Panc1 (cell line): ENCODE results near the gene MYO1A. TPM values are rescaled to one million over a fixed set of nuclear protein-coding genes. Genes with fewer than 3 reads are reported as not detected.
"Not testable (repeated sequence)": the region's sequence is repeated elsewhere in the genome, so short reads cannot be mapped to it uniquely, and the experiment has no call there.

Experiments used
- ATAC-seq: fragments of 200-7000 bp; cut with Tn5 transposase; 2 replicates; pipeline ENCODE4 v1.9.1; 2020; ENCODE audit warnings: mild to moderate bottlenecking, moderate library complexity
- BruUV-seq: library from RNA; stranded (reverse); fragments of 400-500 nt; replicated peaks from 2 replicates; lab custom pipeline; 2021; lab: Mats Ljungman, UMichigan
- CTCF ChIA-PET: fragments of 300-600 bp; sonication (Branson Sonifier 250); formaldehyde crosslinking; loops from one replicate; lab custom pipeline; 2022; ENCODE audit warnings: antibody characterized with exemption; lab: Charles Lee
- POLR2A ChIA-PET: fragments of 300-600 bp; sonication (Branson Sonifier 250); formaldehyde crosslinking; loops from one replicate; lab custom pipeline; 2022; ENCODE audit warnings: antibody characterized with exemption; lab: Charles Lee
- DNase-seq: peaks from one replicate; pipeline ENCODE4 v3.0.0-alpha.2; 2010; ENCODE audit warnings: low read depth, low spot score
- H3K27ac ChIP-seq: 2 replicates; pipeline ENCODE4 v1.5.1; 2011; ENCODE audit warnings: mild to moderate bottlenecking, low read length, inconsistent platforms
- H3K27me3 ChIP-seq: fragments of 200-500 bp; sonication (Bioruptor generic); 2 replicates; pipeline ENCODE4 v1.6.0; 2014; ENCODE audit warnings: low read length, inconsistent platforms; ENCODE audit not compliant: control insufficient read depth, insufficient read depth
- H3K36me3 ChIP-seq: fragments of 200-500 bp; sonication (Bioruptor generic); 2 replicates; pipeline ENCODE4 v1.5.1; 2014; ENCODE audit warnings: inconsistent platforms, mild to moderate bottlenecking, low read length, moderate library complexity; ENCODE audit not compliant: control insufficient read depth, insufficient read depth
- H3K4me1 ChIP-seq: 2 replicates; pipeline ENCODE4 v1.5.1; 2011; ENCODE audit warnings: inconsistent platforms, mild to moderate bottlenecking, low read length, moderate library complexity; ENCODE audit not compliant: control insufficient read depth, insufficient read depth
- H3K4me3 ChIP-seq, 2 experiments: 2 replicates each; pipeline ENCODE4 v1.5.1; 2011 to 2012; ENCODE audit warnings: low read depth in 2 of 2, low read length in 2 of 2, mild to moderate bottlenecking in 2 of 2, inconsistent platforms in 1 of 2, moderate library complexity in 1 of 2
- H3K9me3 ChIP-seq: fragments of 200-500 bp; sonication (Bioruptor generic); 2 replicates; pipeline ENCODE4 v1.5.1; 2014; ENCODE audit warnings: low read depth, mild to moderate bottlenecking, inconsistent platforms, low read length, moderate library complexity; ENCODE audit not compliant: control insufficient read depth, insufficient read depth
- POLR2AphosphoS5 ChIP-seq: IDR thresholded peaks from 2 replicates; pipeline ENCODE4 v1.6.1; 2012; ENCODE audit warnings: mild to moderate bottlenecking, low read depth, low read length, moderate library complexity
- SIN3A ChIP-seq: IDR thresholded peaks from 2 replicates; pipeline ENCODE4 v1.6.1; 2012; ENCODE audit warnings: low read depth, mild to moderate bottlenecking, low read length, moderate library complexity, borderline replicate concordance; ENCODE audit not compliant: insufficient read depth
- TCF7L2 ChIP-seq: IDR thresholded peaks from 2 replicates; pipeline ENCODE4 v1.6.1; 2011; ENCODE audit warnings: mild to moderate bottlenecking, low read depth, low read length, inconsistent platforms
- in situ Hi-C: cut with HindIII; loops from 2 replicates; pipeline ENCODE4 v1.10.0; 2016; ENCODE audit warnings: low sequenced_read_pairs, low pct_unique_long_range_greater_than_20kb
- intact Hi-C: fragments of 100-400 bp; cut with micrococcal nuclease; formaldehyde crosslinking; loops from one replicate; pipeline ENCODE4 v1.10.0; 2022; ENCODE audit not compliant: unreplicated experiment
- total RNA-seq: library from RNA; stranded (reverse); gene quantifications from one replicate; pipeline ENCODE4 v1.2.1, GENCODE V29; 2021; ENCODE audit not compliant: unreplicated experiment
- TF ChIP-seq, protein P1 (sequence below), 2 experiments: IDR thresholded peaks; 2 replicates each; pipeline ENCODE4 v1.6.1; 2011 to 2012; ENCODE audit warnings: low read depth in 2 of 2, control low read depth in 1 of 2, low read length in 1 of 2, mild to moderate bottlenecking in 1 of 2, moderate library complexity in 1 of 2; ENCODE audit not compliant: insufficient read depth in 1 of 2
- TF ChIP-seq, protein P2 (sequence below): fragments of 450-650 bp; IDR thresholded peaks from 2 replicates; pipeline ENCODE4 v1.5.1; 2017; ENCODE audit warnings: mild to moderate bottlenecking

MYO1A gene
- total RNA-seq, 1 experiment from 2014 or later = not detected

DNA sequence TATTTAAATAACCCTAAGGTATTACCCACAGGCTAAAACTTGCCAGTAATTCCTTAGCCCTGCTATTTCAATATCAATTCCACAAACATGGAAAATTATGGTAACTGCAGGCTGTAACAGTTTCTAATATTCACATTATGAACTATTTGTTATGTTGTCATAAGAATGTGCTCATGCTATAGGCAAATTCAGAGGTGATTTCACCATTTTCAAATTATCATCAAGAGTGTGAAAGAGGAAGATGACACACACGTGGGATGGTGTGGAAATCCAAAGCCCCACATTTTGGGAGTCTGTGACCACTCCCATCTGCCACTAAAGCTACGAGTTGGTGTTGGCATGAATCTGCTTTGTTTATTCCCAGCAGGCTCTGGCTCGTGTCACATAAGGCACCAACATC, 5.9 kb upstream of the MYO1A start:
- Histone ChIP-seq H3K4me1 (no peaks in the 10 kb centered on the region), H3K27ac (no peak overlapping the region), H3K9me3 (no peaks in the 10 kb centered on the region), H3K36me3 (peaks cover 34% of the 10 kb centered on the region), H3K4me3 (no peak overlapping the region), H3K27me3 (no peaks in the 10 kb centered on the region)
- DNase-seq (no peak), ATAC-seq (no peak)
- CTCF ChIA-PET = no interaction called here
- no peak for TF ChIP-seq POLR2AphosphoS5
- in situ Hi-C loops = no loop called here
- intact Hi-C loops = no loop called here
- TSS peak; percentile 36 for BruUV-seq
- POLR2A ChIA-PET = no interaction called here

GRCh38 chr12:57053901-57054300, 4.0 kb upstream of the MYO1A start:
- H3K27ac ChIP-seq, POLR2A ChIA-PET, in situ Hi-C loops, DNase-seq, H3K27me3 ChIP-seq, H3K9me3 ChIP-seq, H3K4me1 ChIP-seq, H3K4me3 ChIP-seq, CTCF ChIA-PET, intact Hi-C loops, ATAC-seq, BruUV-seq: not testable (repeated sequence)
- H3K36me3 ChIP-seq = peaks cover 17% of the 10 kb centered on the region

- POLR2A ChIA-PET, H3K4me1 ChIP-seq, H3K9me3 ChIP-seq, H3K4me3 ChIP-seq, H3K36me3 ChIP-seq, ATAC-seq, CTCF ChIA-PET, DNase-seq, intact Hi-C loops, in situ Hi-C loops, H3K27ac ChIP-seq, H3K27me3 ChIP-seq, BruUV-seq: not testable (repeated sequence)
Observed at GRCh38 chr12:57053146-57053545, 3.2 kb upstream of the MYO1A start.

DNA sequence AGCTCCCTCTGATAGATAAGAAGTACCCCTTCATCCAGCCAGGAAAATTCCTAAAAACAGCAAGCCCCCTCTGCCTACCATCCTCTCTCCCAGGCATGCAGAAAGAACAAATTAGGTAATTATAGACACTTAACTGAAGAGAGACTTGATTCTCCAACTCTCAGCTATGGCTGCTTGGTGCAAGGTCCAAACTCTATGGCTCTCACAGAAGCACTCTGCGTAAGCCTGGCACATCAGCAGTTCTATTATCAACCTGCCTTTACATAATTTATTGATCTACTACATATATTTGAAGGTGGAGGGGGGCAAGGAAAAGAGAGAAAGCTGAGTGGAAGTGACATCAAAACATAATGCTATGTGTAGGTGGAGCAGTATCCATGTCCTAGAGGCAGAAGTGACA, 1.1 kb upstream of the MYO1A start:
- no TSS peak for BruUV-seq
- ChIA-PET POLR2A (no interaction called here), CTCF (no interaction called here)
- ATAC-seq (no peak), DNase-seq (no peak)
- Histone ChIP-seq H3K4me3 (no peak overlapping the region), H3K27ac (no peak overlapping the region), H3K9me3 (no peaks in the 10 kb centered on the region), H3K27me3 (peaks cover under 1% of the 10 kb centered on the region), H3K4me1 (no peaks in the 10 kb centered on the region), H3K36me3 (no peaks in the 10 kb centered on the region)
- intact Hi-C loops (no loop called here), in situ Hi-C loops (no loop called here)
- TF ChIP-seq, protein P1, sequence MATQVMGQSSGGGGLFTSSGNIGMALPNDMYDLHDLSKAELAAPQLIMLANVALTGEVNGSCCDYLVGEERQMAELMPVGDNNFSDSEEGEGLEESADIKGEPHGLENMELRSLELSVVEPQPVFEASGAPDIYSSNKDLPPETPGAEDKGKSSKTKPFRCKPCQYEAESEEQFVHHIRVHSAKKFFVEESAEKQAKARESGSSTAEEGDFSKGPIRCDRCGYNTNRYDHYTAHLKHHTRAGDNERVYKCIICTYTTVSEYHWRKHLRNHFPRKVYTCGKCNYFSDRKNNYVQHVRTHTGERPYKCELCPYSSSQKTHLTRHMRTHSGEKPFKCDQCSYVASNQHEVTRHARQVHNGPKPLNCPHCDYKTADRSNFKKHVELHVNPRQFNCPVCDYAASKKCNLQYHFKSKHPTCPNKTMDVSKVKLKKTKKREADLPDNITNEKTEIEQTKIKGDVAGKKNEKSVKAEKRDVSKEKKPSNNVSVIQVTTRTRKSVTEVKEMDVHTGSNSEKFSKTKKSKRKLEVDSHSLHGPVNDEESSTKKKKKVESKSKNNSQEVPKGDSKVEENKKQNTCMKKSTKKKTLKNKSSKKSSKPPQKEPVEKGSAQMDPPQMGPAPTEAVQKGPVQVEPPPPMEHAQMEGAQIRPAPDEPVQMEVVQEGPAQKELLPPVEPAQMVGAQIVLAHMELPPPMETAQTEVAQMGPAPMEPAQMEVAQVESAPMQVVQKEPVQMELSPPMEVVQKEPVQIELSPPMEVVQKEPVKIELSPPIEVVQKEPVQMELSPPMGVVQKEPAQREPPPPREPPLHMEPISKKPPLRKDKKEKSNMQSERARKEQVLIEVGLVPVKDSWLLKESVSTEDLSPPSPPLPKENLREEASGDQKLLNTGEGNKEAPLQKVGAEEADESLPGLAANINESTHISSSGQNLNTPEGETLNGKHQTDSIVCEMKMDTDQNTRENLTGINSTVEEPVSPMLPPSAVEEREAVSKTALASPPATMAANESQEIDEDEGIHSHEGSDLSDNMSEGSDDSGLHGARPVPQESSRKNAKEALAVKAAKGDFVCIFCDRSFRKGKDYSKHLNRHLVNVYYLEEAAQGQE (IDR thresholded peaks at IDR 0.05; ENCODE audit: insufficient read depth in 1 of 2, low read depth in 2 of 2, low read length in 1 of 2) = no peak
- no peak for TF ChIP-seq TCF7L2
- no peak for TF ChIP-seq SIN3A
- TF ChIP-seq, protein P2, sequence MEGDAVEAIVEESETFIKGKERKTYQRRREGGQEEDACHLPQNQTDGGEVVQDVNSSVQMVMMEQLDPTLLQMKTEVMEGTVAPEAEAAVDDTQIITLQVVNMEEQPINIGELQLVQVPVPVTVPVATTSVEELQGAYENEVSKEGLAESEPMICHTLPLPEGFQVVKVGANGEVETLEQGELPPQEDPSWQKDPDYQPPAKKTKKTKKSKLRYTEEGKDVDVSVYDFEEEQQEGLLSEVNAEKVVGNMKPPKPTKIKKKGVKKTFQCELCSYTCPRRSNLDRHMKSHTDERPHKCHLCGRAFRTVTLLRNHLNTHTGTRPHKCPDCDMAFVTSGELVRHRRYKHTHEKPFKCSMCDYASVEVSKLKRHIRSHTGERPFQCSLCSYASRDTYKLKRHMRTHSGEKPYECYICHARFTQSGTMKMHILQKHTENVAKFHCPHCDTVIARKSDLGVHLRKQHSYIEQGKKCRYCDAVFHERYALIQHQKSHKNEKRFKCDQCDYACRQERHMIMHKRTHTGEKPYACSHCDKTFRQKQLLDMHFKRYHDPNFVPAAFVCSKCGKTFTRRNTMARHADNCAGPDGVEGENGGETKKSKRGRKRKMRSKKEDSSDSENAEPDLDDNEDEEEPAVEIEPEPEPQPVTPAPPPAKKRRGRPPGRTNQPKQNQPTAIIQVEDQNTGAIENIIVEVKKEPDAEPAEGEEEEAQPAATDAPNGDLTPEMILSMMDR = no peak
- no peak for TF ChIP-seq POLR2AphosphoS5
